GM12878 (cell line): ENCODE measurements around the gene SERPINH1. TPM values are rescaled to one million over a fixed set of nuclear protein-coding genes. Genes with fewer than 3 reads are reported as not detected.

ENCODE experiments used
- ATAC-seq: fragments of 200-7000 bp; cut with Tn5 transposase; 3 replicates; pipeline ENCODE4 v1.9.1; 2020; ENCODE audit warnings: mild to moderate bottlenecking, moderate library complexity
- BruUV-seq: library from RNA; stranded (reverse); fragments of 400-500 nt; replicated peaks from 2 replicates; lab custom pipeline; 2021; lab: Mats Ljungman, UMichigan
- CTCF ChIA-PET: fragments of 300-600 bp; sonication (Branson Sonifier 250); formaldehyde crosslinking; extraction: SDS; loops from one replicate; lab custom pipeline; 2021; ENCODE audit warnings: inconsistent platforms; lab: Yijun Ruan, JAX
- POLR2A ChIA-PET: fragments of 350-600 bp; formaldehyde crosslinking; extraction: SDS; loops from one replicate; lab custom pipeline; 2021; ENCODE audit warnings: inconsistent platforms; lab: Charles Lee
- RAD21 ChIA-PET: fragments of 300-600 bp; sonication (Branson Sonifier 250); formaldehyde crosslinking; loops from one replicate; lab custom pipeline; 2023; ENCODE audit warnings: antibody characterized with exemption; ENCODE audit not compliant: unreplicated experiment; lab: Charles Lee
- SMC1A ChIA-PET: fragments of 300-600 bp; sonication (Branson Sonifier 250); formaldehyde crosslinking; loops from one replicate; lab custom pipeline; 2023; ENCODE audit not compliant: unreplicated experiment, uncharacterized antibody; lab: Charles Lee
- DNase-seq: peaks from one replicate; pipeline ENCODE4 v3.0.0-alpha.2; 2011; ENCODE audit warnings: low read depth, low spot score
- FAIRE-seq: peaks from 3 replicates; lab custom pipeline; 2011; peaks lifted over from hg19 to GRCh38; lab: Jason Lieb, UNC
- H2AFZ ChIP-seq: 2 replicates; pipeline ENCODE4 v1.6.0; 2011; ENCODE audit warnings: low read depth, low read length, control low read depth; ENCODE audit not compliant: control insufficient read depth
- H3K27ac ChIP-seq: 2 replicates; pipeline ENCODE4 v1.5.1; 2011; ENCODE audit warnings: control low read depth; ENCODE audit not compliant: control insufficient read depth, insufficient read depth
- H3K27me3 ChIP-seq, 2 experiments: replicated peaks in 1 of 2; 2 replicates each; pipeline versions ENCODE4 v1.6.0 to v1.6.1; 2011; ENCODE audit warnings: low read length in 1 of 2; ENCODE audit not compliant: control insufficient read depth in 2 of 2, insufficient read depth in 2 of 2
- H3K36me3 ChIP-seq, 2 experiments: 2 replicates each; pipeline ENCODE4 v1.5.1; 2011; ENCODE audit warnings: low read length in 1 of 2; ENCODE audit not compliant: control insufficient read depth in 2 of 2, insufficient read depth in 2 of 2
- H3K4me1 ChIP-seq: 2 replicates; pipeline ENCODE4 v1.6.1; 2011; ENCODE audit warnings: mild to moderate bottlenecking, low read length, moderate library complexity, mixed read lengths; ENCODE audit not compliant: control insufficient read depth, insufficient read depth
- H3K4me2 ChIP-seq: 2 replicates; pipeline ENCODE4 v1.6.0; 2011; ENCODE audit warnings: control low read depth; ENCODE audit not compliant: control insufficient read depth, insufficient read depth
- H3K4me3 ChIP-seq: fragments of 200-600 bp; sonication (generic); 2 replicates; pipeline ENCODE4 v1.5.1; 2016
- H3K79me2 ChIP-seq: 2 replicates; pipeline ENCODE4 v1.6.0; 2011; ENCODE audit warnings: low read length; ENCODE audit not compliant: control insufficient read depth, insufficient read depth
- H3K9ac ChIP-seq: 2 replicates; pipeline ENCODE4 v1.8.0; 2011; ENCODE audit warnings: low read length, control low read depth, mixed read lengths; ENCODE audit not compliant: control insufficient read depth, insufficient read depth
- H3K9me3 ChIP-seq: replicated peaks from 3 replicates; pipeline ENCODE4 v1.5.1; 2011; ENCODE audit warnings: mild to moderate bottlenecking, low read length; ENCODE audit not compliant: control insufficient read depth, insufficient read depth
- H4K20me1 ChIP-seq: 2 replicates; pipeline ENCODE4 v1.6.0; 2011; ENCODE audit not compliant: control insufficient read depth, insufficient read depth
- BRCA1 ChIP-seq: IDR thresholded peaks from 2 replicates; pipeline ENCODE4 v1.6.1; 2011; ENCODE audit warnings: low read depth, low read length, improper control_type of control experiment
- CEBPB ChIP-seq, 2 experiments: fragments of 150-350 bp in 1 of 2; IDR thresholded peaks; 2 replicates each; pipeline ENCODE4 v1.6.1; 2012 to 2014; ENCODE audit warnings: low read depth in 2 of 2, low read length in 2 of 2, borderline replicate concordance in 1 of 2, inconsistent platforms in 1 of 2
- CHD1 ChIP-seq: IDR thresholded peaks from 2 replicates; pipeline ENCODE4 v1.6.1; 2012; ENCODE audit warnings: low read depth, low read length, improper control_type of control experiment
- IKZF2 ChIP-seq, 2 experiments: fragments of 450-650 bp; IDR thresholded peaks; 2 replicates each; pipeline ENCODE4 v1.6.1; 2017; ENCODE audit warnings: mild to moderate bottlenecking in 2 of 2, moderate library complexity in 2 of 2
- MXI1 ChIP-seq: fragments of 150-350 bp; IDR thresholded peaks from 2 replicates; pipeline ENCODE4 v1.6.1; 2011; ENCODE audit warnings: low read depth, mild to moderate bottlenecking, inconsistent platforms, low read length, improper control_type of control experiment
- NRF1 ChIP-seq: conservative IDR thresholded peaks from 2 replicates; pipeline ENCODE4 v1.6.1; 2011; ENCODE audit warnings: mild to moderate bottlenecking, low read depth, low read length, improper control_type of control experiment
- RBBP5 ChIP-seq: fragments of 200-600 bp; sonication (generic); conservative IDR thresholded peaks from 2 replicates; pipeline ENCODE4 v1.6.1; 2016
- SIX5 ChIP-seq: IDR thresholded peaks from 2 replicates; pipeline ENCODE4 v1.6.1; 2011; ENCODE audit warnings: mild to moderate bottlenecking, low read depth, low read length, moderate library complexity; ENCODE audit not compliant: severe bottlenecking
- SPI1 ChIP-seq: IDR thresholded peaks from 2 replicates; pipeline ENCODE4 v1.6.1; 2011; ENCODE audit warnings: low read depth, mild to moderate bottlenecking, low read length, moderate library complexity, borderline replicate concordance; ENCODE audit not compliant: insufficient read depth
- SUPT20H ChIP-seq: IDR thresholded peaks from 2 replicates; pipeline ENCODE4 v1.6.1; 2011; ENCODE audit warnings: low read depth, mild to moderate bottlenecking, low read length, moderate library complexity, borderline replicate concordance; ENCODE audit not compliant: control insufficient read depth
- TARDBP ChIP-seq: IDR thresholded peaks from 2 replicates; pipeline ENCODE4 v1.6.1; 2016; ENCODE audit warnings: borderline replicate concordance
- TCF3 ChIP-seq: IDR thresholded peaks from 2 replicates; pipeline ENCODE4 v1.6.1; 2012; ENCODE audit warnings: low read depth, mild to moderate bottlenecking, low read length, borderline replicate concordance; ENCODE audit not compliant: insufficient read depth
- WRNIP1 ChIP-seq: IDR thresholded peaks from 2 replicates; pipeline ENCODE4 v1.6.1; 2011; ENCODE audit warnings: low read depth, low read length, improper control_type of control experiment, borderline replicate concordance
- ZNF384 ChIP-seq: IDR thresholded peaks from 2 replicates; pipeline ENCODE4 v1.6.1; 2012; ENCODE audit warnings: low read depth, mild to moderate bottlenecking, low read length, improper control_type of control experiment, borderline replicate concordance
- ZNF622 ChIP-seq: fragments of 450-650 bp; IDR thresholded peaks from 2 replicates; pipeline ENCODE4 v1.6.1; 2017; ENCODE audit warnings: mild to moderate bottlenecking, inconsistent platforms
- ZSCAN29 ChIP-seq: fragments of 450-650 bp; IDR thresholded peaks from 2 replicates; pipeline ENCODE4 v1.6.1; 2017; ENCODE audit warnings: mild to moderate bottlenecking, moderate library complexity
- WGBS: methylation state at CpG from one replicate; pipeline ENCODE4 v1.1.6; 2016; ENCODE audit warnings: low lambda C conversion rate; ENCODE audit not compliant: insufficient replicate concordance, insufficient coverage; ENCODE audit errors: missing lambda C conversion rate; 5-methylcytosine and 5-hydroxymethylcytosine counted together
- in situ Hi-C: fragments of 300-500 bp; cut with MboI; formaldehyde crosslinking; loops from 9 replicates; pipeline ENCODE4 v1.14.3; 2018; ENCODE audit warnings: mixed read lengths
- intact Hi-C: fragments of 100-400 bp; cut with micrococcal nuclease; formaldehyde crosslinking; loops from one replicate; pipeline ENCODE4 v1.14.2; 2022; ENCODE audit not compliant: unreplicated experiment
- polyA plus RNA-seq, 11 experiments: library from polyadenylated mRNA; depleted of rRNA in 4 of 11; unstranded in 6 of 11; stranded (reverse) in 5 of 11; fragments of >200 nt; fragmentation: Nextera tagmentation in 4 of 11; fragmentation: Illumina TruSeq in 1 of 11; extraction: Ambion mirVana in 4 of 11; extraction: Trizol in 1 of 11; gene quantifications; 1 replicate in 1 of 11; 2 replicates in 10 of 11; pipeline versions ENCODE4 v1.2.1 to v1.2.3, GENCODE V29; 2011 to 2016; ENCODE audit warnings: inconsistent platforms in 2 of 11, missing spikeins in 2 of 11, low read depth in 1 of 11
- total RNA-seq, 4 experiments: library from RNA; depleted of rRNA in 3 of 4; stranded (reverse); fragments of >200 nt in 3 of 4; fragmentation: Illumina TruSeq in 1 of 4; extraction: Trizol in 1 of 4; gene quantifications; 2 replicates each; pipeline versions ENCODE4 v1.2.1 to v1.2.3, GENCODE V29; 2013 to 2021
- TF ChIP-seq, protein P1 (sequence below): fragments of 450-650 bp; IDR thresholded peaks from 2 replicates; pipeline ENCODE4 v1.6.1; 2017; ENCODE audit warnings: low read depth, mild to moderate bottlenecking, moderate library complexity
- TF ChIP-seq, protein P2 (sequence below): fragments of 450-650 bp; formaldehyde crosslinking; IDR thresholded peaks from 2 replicates; pipeline ENCODE4 v1.5.0; 2022; ENCODE audit warnings: mild to moderate bottlenecking, missing genetic modification characterization
- TF ChIP-seq, protein P3 (sequence below): fragments of 450-650 bp; IDR thresholded peaks from 2 replicates; pipeline ENCODE4 v1.6.1; 2016; ENCODE audit warnings: mild to moderate bottlenecking

Gene SERPINH1
- total and polyA plus RNA-seq, 10 of the 15 experiments (the other 5 are each of a cell fraction or from before 2014, with no cell fraction given), result 0.34 to 19.8 (median 13.7) TPM

DNA sequence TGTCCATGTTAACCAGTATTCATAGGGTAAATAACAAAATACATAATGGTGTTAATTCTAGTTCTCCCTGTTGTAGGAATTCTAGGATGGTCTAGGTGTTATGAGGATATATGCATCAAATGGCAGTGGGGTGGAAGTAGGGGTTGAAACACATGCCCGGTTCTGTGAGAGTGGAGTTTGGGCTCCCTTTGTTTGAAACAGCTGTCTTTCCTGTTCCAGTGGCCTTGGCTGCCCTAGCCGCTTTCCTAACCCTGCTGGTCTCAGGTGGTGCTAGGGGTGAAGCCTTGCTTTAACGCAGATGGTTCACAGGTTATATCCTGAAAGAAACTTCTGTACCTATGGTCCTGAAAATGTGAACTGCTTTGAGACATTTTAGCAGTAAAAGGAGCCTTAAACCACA is 38.3 kb downstream of the SERPINH1 start:
- ChIA-PET RAD21 (no interaction called here), CTCF (interaction anchor here (2.0 kb wide), 1 partner anchor 23 kb away, joined by 4 read pairs; no protein-coding TSS in a partner anchor), POLR2A (no interaction called here), SMC1A (interaction anchor here (1.6 to 1.7 kb wide), 2 partner anchors 9 to 23 kb away, joined by 4 to 7 read pairs; no protein-coding TSS in a partner anchor)
- Histone ChIP-seq H3K4me3 (no peak overlapping the region), H3K27me3 (no peaks in the 10 kb centered on the region; a peak in 2 of 4 replicates), H3K27ac (no peak overlapping the region), H2AFZ (no peak overlapping the region), H3K36me3 (no peaks in the 10 kb centered on the region), H3K9ac (no peak overlapping the region), H3K4me2 (no peak overlapping the region), H3K4me1 (peaks cover 8% of the 10 kb centered on the region), H3K9me3 (no peaks in the 10 kb centered on the region), H4K20me1 (no peaks in the 10 kb centered on the region), H3K79me2 (no peaks in the 10 kb centered on the region)
- no peak for ATAC-seq
- 54% methylated on average over 3 of the region's 3 CpGs for WGBS
- no peak for DNase-seq
- intact Hi-C loops (no loop called here), in situ Hi-C loops (no loop called here)
- no TSS peak for BruUV-seq
- FAIRE-seq, result no peak
- TF ChIP-seq MXI1, result no peak
- TF ChIP-seq TARDBP, result no peak
- no peak for TF ChIP-seq SUPT20H
- TF ChIP-seq, protein P1, sequence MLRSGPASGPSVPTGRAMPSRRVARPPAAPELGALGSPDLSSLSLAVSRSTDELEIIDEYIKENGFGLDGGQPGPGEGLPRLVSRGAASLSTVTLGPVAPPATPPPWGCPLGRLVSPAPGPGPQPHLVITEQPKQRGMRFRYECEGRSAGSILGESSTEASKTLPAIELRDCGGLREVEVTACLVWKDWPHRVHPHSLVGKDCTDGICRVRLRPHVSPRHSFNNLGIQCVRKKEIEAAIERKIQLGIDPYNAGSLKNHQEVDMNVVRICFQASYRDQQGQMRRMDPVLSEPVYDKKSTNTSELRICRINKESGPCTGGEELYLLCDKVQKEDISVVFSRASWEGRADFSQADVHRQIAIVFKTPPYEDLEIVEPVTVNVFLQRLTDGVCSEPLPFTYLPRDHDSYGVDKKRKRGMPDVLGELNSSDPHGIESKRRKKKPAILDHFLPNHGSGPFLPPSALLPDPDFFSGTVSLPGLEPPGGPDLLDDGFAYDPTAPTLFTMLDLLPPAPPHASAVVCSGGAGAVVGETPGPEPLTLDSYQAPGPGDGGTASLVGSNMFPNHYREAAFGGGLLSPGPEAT, result no peak
- no peak for TF ChIP-seq ZNF384
- no peak for TF ChIP-seq SPI1
- no peak for TF ChIP-seq RBBP5
- no peak for TF ChIP-seq ZSCAN29
- no peak for TF ChIP-seq ZNF622
- TF ChIP-seq SIX5, result no peak
- no peak for TF ChIP-seq CEBPB (IDR thresholded peaks at IDR 0.05; ENCODE audit: borderline replicate concordance in 1 of 2, low read depth in 2 of 2, low read length in 2 of 2)
- no peak for TF ChIP-seq IKZF2 (IDR thresholded peaks at IDR 0.05)
- TF ChIP-seq WRNIP1, result no peak
- TF ChIP-seq CHD1, result no peak
- TF ChIP-seq, protein P2, sequence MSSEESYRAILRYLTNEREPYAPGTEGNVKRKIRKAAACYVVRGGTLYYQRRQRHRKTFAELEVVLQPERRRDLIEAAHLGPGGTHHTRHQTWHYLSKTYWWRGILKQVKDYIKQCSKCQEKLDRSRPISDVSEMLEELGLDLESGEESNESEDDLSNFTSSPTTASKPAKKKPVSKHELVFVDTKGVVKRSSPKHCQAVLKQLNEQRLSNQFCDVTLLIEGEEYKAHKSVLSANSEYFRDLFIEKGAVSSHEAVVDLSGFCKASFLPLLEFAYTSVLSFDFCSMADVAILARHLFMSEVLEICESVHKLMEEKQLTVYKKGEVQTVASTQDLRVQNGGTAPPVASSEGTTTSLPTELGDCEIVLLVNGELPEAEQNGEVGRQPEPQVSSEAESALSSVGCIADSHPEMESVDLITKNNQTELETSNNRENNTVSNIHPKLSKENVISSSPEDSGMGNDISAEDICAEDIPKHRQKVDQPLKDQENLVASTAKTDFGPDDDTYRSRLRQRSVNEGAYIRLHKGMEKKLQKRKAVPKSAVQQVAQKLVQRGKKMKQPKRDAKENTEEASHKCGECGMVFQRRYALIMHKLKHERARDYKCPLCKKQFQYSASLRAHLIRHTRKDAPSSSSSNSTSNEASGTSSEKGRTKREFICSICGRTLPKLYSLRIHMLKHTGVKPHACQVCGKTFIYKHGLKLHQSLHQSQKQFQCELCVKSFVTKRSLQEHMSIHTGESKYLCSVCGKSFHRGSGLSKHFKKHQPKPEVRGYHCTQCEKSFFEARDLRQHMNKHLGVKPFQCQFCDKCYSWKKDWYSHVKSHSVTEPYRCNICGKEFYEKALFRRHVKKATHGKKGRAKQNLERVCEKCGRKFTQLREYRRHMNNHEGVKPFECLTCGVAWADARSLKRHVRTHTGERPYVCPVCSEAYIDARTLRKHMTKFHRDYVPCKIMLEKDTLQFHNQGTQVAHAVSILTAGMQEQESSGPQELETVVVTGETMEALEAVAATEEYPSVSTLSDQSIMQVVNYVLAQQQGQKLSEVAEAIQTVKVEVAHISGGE (CRISPR knock-in tag), result no peak
- TF ChIP-seq, protein P3, sequence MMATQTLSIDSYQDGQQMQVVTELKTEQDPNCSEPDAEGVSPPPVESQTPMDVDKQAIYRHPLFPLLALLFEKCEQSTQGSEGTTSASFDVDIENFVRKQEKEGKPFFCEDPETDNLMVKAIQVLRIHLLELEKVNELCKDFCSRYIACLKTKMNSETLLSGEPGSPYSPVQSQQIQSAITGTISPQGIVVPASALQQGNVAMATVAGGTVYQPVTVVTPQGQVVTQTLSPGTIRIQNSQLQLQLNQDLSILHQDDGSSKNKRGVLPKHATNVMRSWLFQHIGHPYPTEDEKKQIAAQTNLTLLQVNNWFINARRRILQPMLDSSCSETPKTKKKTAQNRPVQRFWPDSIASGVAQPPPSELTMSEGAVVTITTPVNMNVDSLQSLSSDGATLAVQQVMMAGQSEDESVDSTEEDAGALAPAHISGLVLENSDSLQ, result no peak
- no peak for TF ChIP-seq NRF1
- TF ChIP-seq BRCA1, result no peak
- TF ChIP-seq TCF3, result no peak
- TF ChIP-seq, all 136 proteins: peak for 0
